Neural cell (in vitro differentiated cells): Measurements from ENCODE around the gene WASHC4. TPM values are rescaled to one million over a fixed set of nuclear protein-coding genes. Genes with fewer than 3 reads are reported as not detected.

Experiments
- H2AFZ ChIP-seq: fragments of 200-600, 300-800 bp; sonication (generic), shearing (Covaris generic); 2 replicates; pipeline ENCODE4 v1.6.0; 2014; ENCODE audit warnings: low read depth, mild to moderate bottlenecking, antibody characterized with exemption, low read length, moderate library complexity
- H3F3A ChIP-seq: fragments of 200-600 bp; shearing (Covaris generic); 2 replicates; pipeline ENCODE4 v1.6.1; 2016; ENCODE audit warnings: mild to moderate bottlenecking, moderate library complexity, mixed read lengths, antibody characterized with exemption, low read length; ENCODE audit not compliant: insufficient read depth, poor library complexity, severe bottlenecking
- H3K27ac ChIP-seq: fragments of 200-600, 300-800 bp; sonication (generic), shearing (Covaris generic); 2 replicates; pipeline ENCODE4 v1.5.1; 2014; ENCODE audit warnings: mild to moderate bottlenecking, low read length, moderate library complexity
- H3K27me3 ChIP-seq: fragments of 300-800, 200-600 bp; sonication (generic), shearing (Covaris generic); 2 replicates; pipeline ENCODE4 v1.6.0; 2014; ENCODE audit warnings: mild to moderate bottlenecking, low read depth, low read length, moderate library complexity; ENCODE audit not compliant: insufficient read depth
- H3K36me3 ChIP-seq: fragments of 300-800, 200-600 bp; sonication (generic), shearing (Covaris generic); 2 replicates; pipeline ENCODE4 v1.5.1; 2014; ENCODE audit warnings: mild to moderate bottlenecking, antibody characterized with exemption, low read length, moderate library complexity; ENCODE audit not compliant: insufficient read depth
- H3K4me2 ChIP-seq: fragments of 300-800, 200-600 bp; sonication (generic), shearing (Covaris generic); 2 replicates; pipeline ENCODE4 v1.6.0; 2014; ENCODE audit warnings: mild to moderate bottlenecking, low read length
- H3K4me3 ChIP-seq: fragments of 300-800, 200-600 bp; sonication (generic), shearing (Covaris generic); 2 replicates; pipeline ENCODE4 v1.5.1; 2014; ENCODE audit warnings: mild to moderate bottlenecking, low read length, moderate library complexity
- H3K79me2 ChIP-seq: fragments of 200-600 bp; shearing (Covaris generic); replicated peaks from 2 replicates; pipeline ENCODE4 v1.6.0; 2014; ENCODE audit warnings: mild to moderate bottlenecking, low read length, moderate library complexity; ENCODE audit not compliant: insufficient read depth
- H3K9ac ChIP-seq: fragments of 300-800, 200-600 bp; sonication (generic), shearing (Covaris generic); 2 replicates; pipeline ENCODE4 v1.6.1; 2016; ENCODE audit warnings: mild to moderate bottlenecking, low read length, mixed read lengths
- H3K9me2 ChIP-seq: fragments of 200-600 bp; shearing (Covaris generic); 2 replicates; pipeline ENCODE4 v1.6.1; 2016; ENCODE audit warnings: mild to moderate bottlenecking, low read length, mixed read lengths; ENCODE audit not compliant: insufficient read depth
- H3K9me3 ChIP-seq: fragments of 200-600, 300-800 bp; sonication (generic), shearing (Covaris generic); 2 replicates; pipeline ENCODE4 v1.6.1; 2016; ENCODE audit warnings: mild to moderate bottlenecking, mixed run types, low read length, moderate library complexity, mixed read lengths
- H4K20me1 ChIP-seq: fragments of 200-600 bp; shearing (Covaris generic); 2 replicates; pipeline ENCODE4 v1.6.1; 2016; ENCODE audit warnings: mild to moderate bottlenecking, mixed run types; ENCODE audit not compliant: insufficient read depth
- EP300 ChIP-seq: fragments of 450-650 bp; conservative IDR thresholded peaks from 2 replicates; pipeline ENCODE4 v1.6.1; 2014; ENCODE audit warnings: antibody characterized with exemption, mild to moderate bottlenecking, moderate library complexity; ENCODE audit not compliant: poor library complexity, severe bottlenecking
- EZH2 ChIP-seq: fragments of 200-600, 300-800 bp; shearing (Covaris generic), sonication (generic); IDR thresholded peaks from 2 replicates; pipeline ENCODE4 v1.6.1; 2014; ENCODE audit warnings: antibody characterized with exemption, low read length, borderline replicate concordance, mild to moderate bottlenecking; ENCODE audit not compliant: insufficient read depth, poor library complexity, severe bottlenecking
- MXI1 ChIP-seq: fragments of 450-650 bp; conservative IDR thresholded peaks from 2 replicates; pipeline ENCODE4 v1.6.1; 2014; ENCODE audit warnings: antibody characterized with exemption, mild to moderate bottlenecking; ENCODE audit not compliant: poor library complexity, severe bottlenecking
- POLR2AphosphoS5 ChIP-seq: IDR thresholded peaks from 2 replicates; pipeline ENCODE4 v1.6.1; 2012
- RAD21 ChIP-seq: fragments of 450-650 bp; conservative IDR thresholded peaks from 2 replicates; pipeline ENCODE4 v1.6.1; 2014; ENCODE audit warnings: antibody characterized with exemption, mild to moderate bottlenecking, moderate library complexity
- REST ChIP-seq: IDR thresholded peaks from 2 replicates; pipeline ENCODE4 v1.6.1; 2012; ENCODE audit warnings: borderline replicate concordance
- SMC3 ChIP-seq: fragments of 450-650 bp; conservative IDR thresholded peaks from 2 replicates; pipeline ENCODE4 v1.6.1; 2014; ENCODE audit warnings: antibody characterized with exemption, mild to moderate bottlenecking, moderate library complexity; ENCODE audit not compliant: poor library complexity
- TAF1 ChIP-seq: IDR thresholded peaks from 2 replicates; pipeline ENCODE4 v1.6.1; 2012; ENCODE audit warnings: low read depth
- polyA plus RNA-seq: library from polyadenylated mRNA; depleted of rRNA; stranded (reverse); fragments of >200 nt; gene quantifications from 2 replicates; pipeline ENCODE4 v1.2.3, GENCODE V29; 2014
- TF ChIP-seq, protein P1 (sequence below): fragments of 450-650 bp; IDR thresholded peaks from 2 replicates; pipeline ENCODE4 v1.5.1; 2014; ENCODE audit warnings: antibody characterized with exemption, mild to moderate bottlenecking, moderate library complexity; ENCODE audit not compliant: poor library complexity, severe bottlenecking

Gene WASHC4
- polyA plus RNA-seq, 1 donor from 2014 or later, result 52.6 TPM

GRCh38 chr12:105189293-105189692 lies 81.8 kb downstream of the WASHC4 start:
- TF ChIP-seq EP300 (no peak), POLR2AphosphoS5 (no peak), EZH2 (no peak), REST (no peak), RAD21 (no peak), SMC3 (no peak), MXI1 (no peak), TAF1 (no peak)
- TF ChIP-seq, protein P1, sequence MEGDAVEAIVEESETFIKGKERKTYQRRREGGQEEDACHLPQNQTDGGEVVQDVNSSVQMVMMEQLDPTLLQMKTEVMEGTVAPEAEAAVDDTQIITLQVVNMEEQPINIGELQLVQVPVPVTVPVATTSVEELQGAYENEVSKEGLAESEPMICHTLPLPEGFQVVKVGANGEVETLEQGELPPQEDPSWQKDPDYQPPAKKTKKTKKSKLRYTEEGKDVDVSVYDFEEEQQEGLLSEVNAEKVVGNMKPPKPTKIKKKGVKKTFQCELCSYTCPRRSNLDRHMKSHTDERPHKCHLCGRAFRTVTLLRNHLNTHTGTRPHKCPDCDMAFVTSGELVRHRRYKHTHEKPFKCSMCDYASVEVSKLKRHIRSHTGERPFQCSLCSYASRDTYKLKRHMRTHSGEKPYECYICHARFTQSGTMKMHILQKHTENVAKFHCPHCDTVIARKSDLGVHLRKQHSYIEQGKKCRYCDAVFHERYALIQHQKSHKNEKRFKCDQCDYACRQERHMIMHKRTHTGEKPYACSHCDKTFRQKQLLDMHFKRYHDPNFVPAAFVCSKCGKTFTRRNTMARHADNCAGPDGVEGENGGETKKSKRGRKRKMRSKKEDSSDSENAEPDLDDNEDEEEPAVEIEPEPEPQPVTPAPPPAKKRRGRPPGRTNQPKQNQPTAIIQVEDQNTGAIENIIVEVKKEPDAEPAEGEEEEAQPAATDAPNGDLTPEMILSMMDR, result no peak
- H3K27me3 ChIP-seq, result no peaks in the 10 kb centered on the region
- no peaks in the 10 kb centered on the region for H3F3A ChIP-seq
- H3K9ac ChIP-seq, result no peak overlapping the region
- no peak overlapping the region for H2AFZ ChIP-seq
- no peaks in the 10 kb centered on the region for H3K9me2 ChIP-seq
- no peaks in the 10 kb centered on the region for H3K9me3 ChIP-seq
- H3K79me2 ChIP-seq, result no peaks in the 10 kb centered on the region
- peaks cover 20% of the 10 kb centered on the region for H3K36me3 ChIP-seq
- H3K4me2 ChIP-seq, result no peak overlapping the region
- no peaks in the 10 kb centered on the region for H4K20me1 ChIP-seq
- H3K4me3 ChIP-seq, result no peak overlapping the region
- no peak overlapping the region for H3K27ac ChIP-seq

- no peaks in the 10 kb centered on the region for H3K27me3 ChIP-seq
- no peak overlapping the region for H3K27ac ChIP-seq
- H3K4me2 ChIP-seq, result no peak overlapping the region
- H3K9me2 ChIP-seq, result no peaks in the 10 kb centered on the region
- H4K20me1 ChIP-seq, result no peaks in the 10 kb centered on the region
- no peak overlapping the region for H3K4me3 ChIP-seq
- no peaks in the 10 kb centered on the region for H3K79me2 ChIP-seq
- peaks cover 20% of the 10 kb centered on the region for H3K36me3 ChIP-seq
- TF ChIP-seq RAD21, result no peak
- no peak for TF ChIP-seq TAF1
- no peak for TF ChIP-seq REST
- no peak for TF ChIP-seq SMC3
- TF ChIP-seq, protein P1, result no peak
- TF ChIP-seq POLR2AphosphoS5, result no peak
- no peak for TF ChIP-seq EZH2
- no peak for TF ChIP-seq EP300
- TF ChIP-seq MXI1, result no peak
- no peaks in the 10 kb centered on the region for H3F3A ChIP-seq
- H2AFZ ChIP-seq, result no peak overlapping the region
- H3K9ac ChIP-seq, result no peak overlapping the region
- no peaks in the 10 kb centered on the region for H3K9me3 ChIP-seq
Observed at GRCh38 chr12:105190530-105190929, 83.0 kb downstream of the WASHC4 start.
